22Rv1 (cell line): ENCODE results near the gene LINGO3.

ENCODE experiments used
- CTCF ChIP-seq: fragments of 450-650 bp; IDR thresholded peaks from 2 replicates; pipeline ENCODE4 v1.5.1; 2017; ENCODE audit warnings: mild to moderate bottlenecking
- ZFX ChIP-seq: fragments of 450-650 bp; IDR thresholded peaks from 2 replicates; pipeline ENCODE4 v1.6.1; 2017; ENCODE audit warnings: antibody characterized with exemption, borderline replicate concordance

DNA sequence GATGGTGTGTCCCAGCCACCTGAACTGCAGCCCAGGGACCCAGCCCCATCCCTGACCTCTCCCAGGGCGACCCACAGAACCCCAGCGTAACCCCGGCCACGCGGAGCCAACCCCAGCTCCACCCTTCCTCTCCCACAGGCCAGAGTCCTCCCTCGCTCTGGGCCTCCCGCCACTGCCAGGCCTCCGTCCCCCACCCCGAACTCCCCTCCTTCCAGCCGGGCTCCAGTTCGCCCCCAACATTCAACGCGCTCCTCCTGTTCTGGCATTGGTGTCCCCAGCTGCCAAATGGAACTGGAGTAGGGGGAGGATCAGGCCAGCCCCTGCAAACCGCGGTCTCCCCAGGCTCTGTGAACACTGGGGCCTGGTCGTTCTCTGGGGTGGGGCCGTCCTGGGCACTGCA lies 7.4 kb downstream of the LINGO3 start:
- TF ChIP-seq CTCF: no peak
- no peak for TF ChIP-seq ZFX
